Erythroblast (primary cell): ENCODE data around the gene SLX4IP.

Source experiments
- GATA1 ChIP-seq: IDR thresholded peaks from 2 replicates; pipeline ENCODE4 v1.6.1; 2011; ENCODE audit warnings: low read depth, mild to moderate bottlenecking, control low read depth, low read length, moderate library complexity
- POLR2A ChIP-seq: IDR thresholded peaks from 2 replicates; pipeline ENCODE4 v1.6.1; 2011; ENCODE audit warnings: mild to moderate bottlenecking, low read length

- no peak for TF ChIP-seq POLR2A
- no peak for TF ChIP-seq GATA1
These were observed 234.8 kb downstream of the SLX4IP start for GRCh38 chr20:10669843-10670446.
